HG03571 (cell line): Measurements from ENCODE around the gene BCKDHA.
"Not testable (repeated sequence)": the region's sequence is repeated elsewhere in the genome, so short reads cannot be mapped to it uniquely, and the experiment has no call there.

ENCODE experiments used
- ATAC-seq: cut with Tn5 transposase; IDR thresholded peaks from one replicate; pipeline ENCODE4 v1.9.1; 2021; ENCODE audit not compliant: unreplicated experiment

The BCKDHA gene

DNA sequence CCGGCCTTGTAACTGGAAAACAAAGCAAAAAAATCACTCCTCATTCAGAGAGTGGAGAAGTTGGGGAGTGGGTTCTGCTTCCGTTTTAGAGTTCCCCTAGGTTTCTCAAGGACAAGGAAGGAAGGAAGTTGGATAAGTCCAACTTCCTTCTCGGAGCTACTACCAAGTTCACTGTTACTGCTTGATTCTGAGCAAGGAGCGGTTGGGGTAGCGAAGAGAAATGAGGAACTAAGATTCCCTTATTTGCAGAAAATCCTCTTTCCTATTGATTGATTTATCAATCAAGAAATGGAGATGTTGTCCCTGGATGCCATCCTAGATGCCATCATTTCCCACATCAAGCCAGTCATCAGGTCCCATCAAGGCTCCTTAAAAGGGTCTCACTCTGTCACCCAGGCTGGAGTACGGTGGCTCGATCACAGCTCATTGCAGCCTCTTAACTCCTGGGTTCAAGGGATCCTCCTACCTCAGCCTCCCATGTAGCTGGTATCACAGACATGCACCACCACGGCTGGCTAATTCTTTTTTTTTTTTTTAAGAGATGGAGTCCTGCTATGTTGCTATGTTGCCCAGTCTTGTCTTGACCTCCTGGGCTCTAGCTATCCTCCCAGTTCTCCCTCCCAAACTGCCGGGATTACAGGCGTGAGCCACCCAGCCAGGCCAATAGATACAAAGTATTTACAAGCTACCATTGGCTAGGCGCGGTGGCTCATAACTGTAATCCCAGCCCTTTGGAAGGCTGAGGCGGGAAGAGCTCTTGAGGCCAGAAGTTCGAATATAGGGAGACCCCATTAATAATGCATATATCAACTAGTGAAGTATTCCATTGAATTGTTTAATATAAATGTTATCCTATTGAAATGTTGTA is 32.9 kb upstream of the BCKDHA start:
- ATAC-seq: no peak

DNA sequence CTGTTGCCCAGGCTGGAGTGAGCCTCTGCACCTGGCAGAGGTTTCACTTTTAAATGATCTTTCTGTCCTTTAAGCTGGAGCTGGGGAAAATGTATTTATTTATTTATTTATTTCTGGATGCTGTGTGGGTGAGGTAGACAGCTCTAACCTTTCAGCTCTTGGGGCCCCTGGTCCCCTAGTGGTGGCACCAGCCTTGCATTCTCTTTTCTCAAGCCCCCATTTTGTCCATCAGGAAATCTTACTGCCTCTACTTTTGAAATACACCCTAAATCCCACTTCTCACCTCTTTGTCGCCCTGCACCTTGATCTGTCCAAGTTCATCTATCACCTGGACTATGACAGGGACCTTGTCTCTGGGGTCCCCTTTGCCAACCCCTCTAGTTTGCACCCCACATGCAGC is 31.5 kb upstream of the BCKDHA start:
- no peak for ATAC-seq

DNA sequence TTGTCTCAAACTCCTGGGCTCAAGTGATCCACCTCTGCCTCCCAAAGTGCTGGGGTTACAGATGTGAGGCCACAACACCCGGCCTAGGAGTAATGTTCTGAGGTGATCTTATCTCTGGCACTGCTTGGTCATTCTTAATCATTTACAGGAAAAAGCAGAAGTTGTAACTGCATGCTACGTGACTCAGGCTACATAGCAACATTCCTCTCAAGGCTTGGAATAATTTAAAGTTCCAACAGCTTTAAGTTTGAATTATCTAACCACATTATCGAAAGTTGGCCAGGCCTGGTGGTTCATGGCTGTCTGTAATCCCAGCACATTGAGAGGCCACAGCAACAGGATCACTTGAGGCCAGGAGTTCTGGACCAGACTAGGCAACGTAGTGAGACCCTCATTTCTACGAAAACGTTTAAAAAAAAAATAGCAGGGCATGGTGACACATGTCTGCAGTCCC is 29.7 kb upstream of the BCKDHA start:
- ATAC-seq: no peak

DNA sequence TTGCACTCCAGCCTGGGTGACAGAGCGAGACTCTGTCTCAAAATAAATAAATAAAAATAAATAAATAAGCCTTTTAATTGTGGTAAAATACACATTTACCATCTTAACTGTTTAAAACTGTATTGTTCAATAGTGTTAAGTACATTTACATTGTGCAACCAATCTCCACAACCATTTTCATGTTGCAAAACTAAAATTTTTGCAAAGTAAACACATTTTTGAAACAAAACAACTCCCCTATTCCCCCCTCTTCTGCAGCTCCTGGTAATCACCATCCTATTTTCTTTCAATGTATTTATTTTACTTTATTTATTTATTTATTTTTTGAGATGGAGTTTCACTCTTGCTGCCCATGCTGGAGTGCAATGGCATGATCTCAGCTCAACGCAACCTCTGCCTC is 27.8 kb upstream of the BCKDHA start:
- ATAC-seq: no peak

GRCh38 chr19:41371119-41371518 is 26.5 kb upstream of the BCKDHA start:
- ATAC-seq: not testable (repeated sequence)

DNA sequence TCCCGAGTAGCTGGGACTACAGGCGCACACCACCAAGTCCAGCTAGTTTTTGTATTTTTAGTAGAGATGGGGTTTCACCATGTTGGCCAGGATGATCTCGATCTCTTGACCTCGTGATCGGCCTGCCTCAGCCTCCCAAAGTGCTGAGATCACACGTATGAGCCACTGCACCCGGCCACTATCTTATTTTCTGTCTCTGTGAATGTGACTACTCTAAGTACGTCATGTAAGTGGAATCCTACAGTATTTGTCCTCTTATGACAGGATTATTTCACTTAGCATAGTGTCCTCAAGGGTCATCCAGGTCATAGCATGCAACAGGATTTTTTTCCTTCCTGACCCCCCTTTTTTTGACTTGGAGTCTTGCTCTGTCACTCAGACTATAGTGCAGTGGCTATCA is 26.1 kb upstream of the BCKDHA start:
- ATAC-seq: no peak

GRCh38 chr19:41372501-41372900 is 25.1 kb upstream of the BCKDHA start:
- ATAC-seq: no peak

GRCh38 chr19:41373993-41374392 is 23.6 kb upstream of the BCKDHA start:
- ATAC-seq: no peak

DNA sequence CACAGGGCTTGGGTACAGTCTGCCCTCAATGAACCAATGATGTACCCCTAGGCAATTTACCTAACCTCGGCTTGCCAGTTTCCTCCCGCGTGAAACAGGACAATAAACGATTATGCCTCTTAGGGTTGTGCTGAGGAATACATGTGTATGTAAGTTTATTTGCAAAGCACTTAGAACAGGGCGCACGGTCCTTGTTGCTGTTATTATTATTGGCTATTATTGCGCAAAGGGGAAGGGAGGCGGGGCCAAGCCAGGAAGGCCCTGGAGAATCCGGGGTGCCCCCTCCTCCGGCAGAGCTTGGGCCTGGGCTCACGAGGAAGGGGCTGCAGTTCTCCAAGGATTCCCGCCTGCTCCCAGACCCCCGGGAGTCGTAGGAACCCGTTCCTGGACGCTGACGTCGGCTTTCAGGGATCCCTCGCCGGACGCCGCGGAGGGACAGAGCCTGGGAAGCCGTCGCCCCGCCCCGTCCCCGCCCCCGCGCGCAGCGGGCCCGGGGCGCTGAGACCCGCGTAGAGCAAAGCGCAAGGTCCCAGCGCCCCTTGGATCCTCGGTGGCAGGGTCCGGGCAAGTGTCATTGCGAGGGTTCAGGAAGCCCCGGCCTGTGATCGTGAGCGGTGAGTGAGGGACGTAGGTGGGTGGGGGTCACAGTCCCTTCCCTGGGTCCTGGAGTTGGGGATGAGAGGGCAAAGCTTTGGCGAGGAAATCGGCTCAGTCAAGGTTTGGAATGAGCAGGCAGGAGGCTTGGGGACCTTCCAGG is 21.2 kb upstream of the BCKDHA start, which contains the start of gene TMEM91:
TMEM91 (plus strand) TSS at position 293 of the 757 bp plus-strand sequence. CDS start 1,777 bp downstream, outside the sequence.
- no peak for ATAC-seq

DNA sequence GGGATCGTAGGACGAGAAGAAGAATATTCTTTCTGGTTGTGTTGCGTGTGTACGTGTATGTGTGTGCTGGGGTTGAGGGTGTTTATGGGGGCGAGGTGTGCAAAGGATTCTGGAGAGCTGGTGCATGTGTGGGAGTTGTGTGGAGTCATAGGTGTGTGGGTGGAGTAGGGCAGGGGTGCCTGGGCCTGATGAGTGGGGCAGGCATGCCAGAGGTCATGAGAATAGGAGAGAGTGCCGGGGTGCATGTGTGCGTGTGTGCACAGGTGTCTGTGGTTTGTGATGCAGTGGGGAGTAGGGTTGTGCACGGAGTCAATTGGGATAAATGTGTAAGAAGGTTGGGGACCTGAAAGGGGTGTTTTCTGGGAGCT is 20.6 kb upstream of the BCKDHA start:
- ATAC-seq: no peak

DNA sequence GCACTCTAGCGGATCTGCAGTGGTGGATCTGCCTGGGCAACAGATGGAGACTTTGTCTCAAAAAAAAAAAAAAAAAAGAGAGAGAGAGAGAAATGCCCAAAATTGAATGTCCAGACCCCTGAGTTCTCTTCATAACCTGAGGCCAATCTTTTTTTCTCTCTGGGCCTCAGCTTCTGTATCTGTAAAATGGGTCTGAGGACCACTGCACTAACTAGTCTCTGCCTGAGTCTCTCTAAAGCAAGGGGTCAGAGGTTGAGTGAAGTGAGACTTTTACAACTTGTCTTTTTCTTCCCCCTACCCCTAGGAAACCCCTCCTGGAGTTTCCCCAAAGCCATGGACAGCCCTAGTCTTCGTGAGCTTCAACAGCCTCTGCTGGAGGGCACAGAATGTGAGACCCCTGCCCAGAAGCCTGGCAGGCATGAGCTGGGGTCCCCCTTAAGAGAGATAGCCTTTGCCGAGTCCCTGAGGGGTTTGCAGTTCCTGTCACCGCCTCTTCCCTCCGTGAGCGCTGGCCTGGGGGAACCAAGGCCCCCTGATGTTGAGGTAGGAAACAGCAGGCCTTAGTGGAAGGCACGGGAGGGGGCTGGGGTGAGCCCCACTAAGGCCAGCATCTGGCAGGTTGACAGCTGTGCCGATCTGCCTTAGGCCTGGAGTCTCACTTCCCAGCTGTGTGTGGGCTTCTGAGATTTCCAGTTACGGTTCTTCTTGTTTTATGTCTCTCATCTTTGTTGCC is 19.5 kb upstream of the BCKDHA start:
- ATAC-seq: no peak

DNA sequence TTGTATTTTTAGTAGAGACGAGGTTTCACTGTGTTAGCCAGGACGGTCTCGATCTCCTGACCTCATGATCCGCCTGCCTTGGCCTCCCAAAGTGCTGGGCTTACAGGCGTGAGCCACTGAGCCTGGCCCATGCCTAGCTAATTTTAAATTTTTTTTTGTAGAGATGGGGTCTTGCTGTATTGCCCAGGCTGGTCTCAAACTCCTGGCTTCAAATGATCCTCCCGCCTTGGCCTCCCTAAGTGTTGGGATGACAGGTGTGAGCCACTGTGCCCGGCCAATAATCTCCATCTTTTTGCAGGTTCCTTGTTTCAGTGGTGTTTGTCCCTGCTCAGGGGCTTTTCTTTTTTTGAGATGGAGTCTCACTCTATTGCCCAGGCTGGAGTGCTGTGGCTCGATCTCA is 16.1 kb upstream of the BCKDHA start:
- not testable (repeated sequence) for ATAC-seq

DNA sequence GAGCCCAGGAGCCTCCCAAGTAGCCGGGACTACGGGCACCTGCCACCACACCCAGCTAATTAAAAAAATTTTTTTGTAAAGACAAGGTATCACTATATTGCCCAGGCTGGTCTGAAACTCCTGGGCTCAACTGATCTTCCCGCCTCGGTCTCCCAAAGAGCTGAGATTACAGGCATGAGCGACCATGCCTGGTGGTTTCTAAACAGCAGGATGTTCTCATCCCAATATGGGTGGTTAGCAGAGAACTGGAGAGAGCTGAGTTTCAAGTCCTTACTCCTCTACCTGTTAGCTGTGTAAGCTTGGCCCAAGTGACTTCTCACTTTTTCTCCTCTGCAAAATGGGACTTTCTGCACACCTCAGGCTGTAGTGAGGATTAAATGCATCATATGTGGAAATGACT is 13.3 kb upstream of the BCKDHA start:
- ATAC-seq: no peak

DNA sequence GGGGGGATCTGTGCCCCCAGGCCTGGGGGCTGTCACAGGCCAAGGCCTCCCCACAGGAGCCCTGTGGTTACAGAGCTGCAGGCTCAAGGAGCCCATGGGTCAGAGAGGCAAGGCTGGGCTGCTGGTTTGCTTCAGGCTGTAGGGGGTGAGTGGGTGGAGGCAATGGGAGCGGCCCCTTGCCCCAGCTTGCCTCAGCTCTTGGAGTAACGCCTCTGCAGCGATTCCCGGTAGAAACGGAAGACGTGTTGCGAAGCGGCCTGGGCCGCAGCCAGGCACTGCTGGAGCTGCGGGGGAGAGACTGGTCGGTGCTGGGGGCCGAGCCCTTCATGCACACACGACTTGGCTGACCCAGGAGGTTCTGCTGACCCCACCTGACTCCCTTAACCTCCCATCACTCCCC is 11.2 kb upstream of the BCKDHA start:
- no peak for ATAC-seq

GRCh38 chr19:41391618-41392017 is 6.0 kb upstream of the BCKDHA start:
- no peak for ATAC-seq

GRCh38 chr19:41392775-41393174 is 4.8 kb upstream of the BCKDHA start:
- ATAC-seq: no peak

- ATAC-seq: no peak
Observed at GRCh38 chr19:41395355-41395754, 2.3 kb upstream of the BCKDHA start.

DNA sequence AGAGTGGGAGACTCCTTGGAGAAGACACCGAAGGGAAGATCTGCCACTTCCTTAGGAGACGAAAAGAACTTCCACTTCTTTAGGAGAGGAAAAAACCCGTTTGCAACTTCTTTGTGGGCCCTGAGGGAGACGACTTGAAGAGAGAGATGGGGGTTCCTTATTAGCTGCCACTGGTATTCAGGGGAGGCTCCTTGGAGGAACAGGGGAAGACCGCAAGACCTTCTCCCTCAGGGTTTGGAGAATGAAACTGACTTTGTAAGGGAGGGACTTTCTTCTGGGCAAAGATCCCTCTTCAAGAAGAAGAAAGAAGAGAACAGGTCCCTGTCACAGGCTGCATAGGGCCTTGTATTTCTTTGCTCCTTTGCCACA is 416 bp downstream of the BCKDHA start:
- no peak for ATAC-seq

GRCh38 chr19:41398598-41398997 is 980 bp downstream of the BCKDHA start:
- no peak for ATAC-seq

- no peak for ATAC-seq
Observed at GRCh38 chr19:41399091-41399490, 1.5 kb downstream of the BCKDHA start.

- ATAC-seq: no peak
Observed at GRCh38 chr19:41399525-41399924, 1.9 kb downstream of the BCKDHA start.

- ATAC-seq: no peak
Observed at GRCh38 chr19:41401483-41401882, 3.9 kb downstream of the BCKDHA start.
